SK-N-SH (cell line): ENCODE measurements around the gene OSGIN1. TPM values are rescaled to one million over a fixed set of nuclear protein-coding genes. Genes with fewer than 3 reads are reported as not detected.

Experiments
- CTCF ChIA-PET: fragments of 300-600, 350-600 bp; formaldehyde crosslinking; extraction: SDS; loops from one replicate; lab custom pipeline; 2021; lab: Yijun Ruan, JAX
- POLR2A ChIA-PET: fragments of 350-600 bp; sonication (Branson Sonifier 250); formaldehyde crosslinking; extraction: SDS; loops from one replicate; lab custom pipeline; 2020; ENCODE audit warnings: antibody characterized with exemption, inconsistent platforms; lab: Yijun Ruan, JAX
- DNase-seq: peaks from one replicate; pipeline ENCODE4 v3.0.0; 2012
- H2AFZ ChIP-seq: fragments of 200-600 bp; sonication (generic); 2 replicates; pipeline ENCODE4 v1.8.1; 2016; ENCODE audit warnings: antibody characterized with exemption, mild to moderate bottlenecking, low read depth
- H3F3A ChIP-seq: fragments of 200-600 bp; sonication (generic); replicated peaks from 2 replicates; pipeline ENCODE3; 2016; ENCODE audit warnings: antibody characterized with exemption, mild to moderate bottlenecking; ENCODE audit not compliant: insufficient read depth
- H3K27ac ChIP-seq, 2 experiments: fragments of 200-500 bp in 1 of 2; fragments of 200-600 bp in 1 of 2; sonication (Bioruptor generic) in 1 of 2; sonication (generic), shearing (Covaris generic) in 1 of 2; 2 replicates each; pipeline versions ENCODE4 v1.5.1 to v1.6.1; 2014 to 2016; ENCODE audit warnings: low read depth in 2 of 2, inconsistent platforms in 1 of 2, low read length in 1 of 2, mild to moderate bottlenecking in 1 of 2, mixed read lengths in 1 of 2
- H3K27me3 ChIP-seq: fragments of 200-600 bp; sonication (generic), shearing (Covaris generic); 2 replicates; pipeline ENCODE4 v1.6.1; 2016; ENCODE audit warnings: mixed run types; ENCODE audit not compliant: insufficient read depth
- H3K36me3 ChIP-seq, 2 experiments: fragments of 200-500 bp in 1 of 2; fragments of 200-600 bp in 1 of 2; sonication (Bioruptor generic) in 1 of 2; sonication (generic) in 1 of 2; replicated peaks in 1 of 2; 2 replicates each; pipeline versions ENCODE3 to v1.5.1; 2014 to 2016; ENCODE audit warnings: low read length in 1 of 2, mild to moderate bottlenecking in 1 of 2; ENCODE audit not compliant: insufficient read depth in 2 of 2, control insufficient read depth in 1 of 2
- H3K4me1 ChIP-seq, 2 experiments: fragments of 200-500 bp in 1 of 2; fragments of 200-600 bp in 1 of 2; sonication (Bioruptor generic) in 1 of 2; sonication (generic), shearing (Covaris generic) in 1 of 2; 2 replicates each; pipeline versions ENCODE4 v1.5.1 to v1.6.1; 2014 to 2016; ENCODE audit warnings: low read depth in 1 of 2, low read length in 1 of 2, mixed run types in 1 of 2; ENCODE audit not compliant: insufficient read depth in 2 of 2, control insufficient read depth in 1 of 2
- H3K4me2 ChIP-seq: fragments of 200-600 bp; sonication (generic), shearing (Covaris generic); 2 replicates; pipeline ENCODE4 v1.6.1; 2017; ENCODE audit warnings: mixed run types
- H3K4me3 ChIP-seq, 2 experiments: fragments of 200-500 bp in 1 of 2; fragments of 200-600 bp in 1 of 2; sonication (Bioruptor generic) in 1 of 2; sonication (generic), shearing (Covaris generic) in 1 of 2; 2 replicates each; pipeline versions ENCODE4 v1.5.1 to v1.8.1; 2014 to 2016; ENCODE audit warnings: low read depth in 2 of 2, inconsistent platforms in 1 of 2, low read length in 1 of 2, mild to moderate bottlenecking in 1 of 2, mixed read lengths in 1 of 2, moderate library complexity in 1 of 2
- H3K79me2 ChIP-seq: fragments of 200-600 bp; sonication (generic); 2 replicates; pipeline ENCODE4 v1.8.1; 2017; ENCODE audit warnings: mild to moderate bottlenecking; ENCODE audit not compliant: insufficient read depth
- H3K9ac ChIP-seq: fragments of 200-600 bp; sonication (generic); 2 replicates; pipeline ENCODE4 v1.6.1; 2017; ENCODE audit warnings: mixed run types
- H3K9me2 ChIP-seq: fragments of 200-600 bp; sonication (generic); 2 replicates; pipeline ENCODE4 v1.6.1; 2017; ENCODE audit warnings: mixed run types
- H3K9me3 ChIP-seq: fragments of 200-600 bp; sonication (generic); 2 replicates; pipeline ENCODE4 v1.6.1; 2017; ENCODE audit warnings: mixed run types, mild to moderate bottlenecking, moderate library complexity
- H4K20me1 ChIP-seq: fragments of 200-600 bp; sonication (generic); 2 replicates; pipeline ENCODE4 v1.6.1; 2017; ENCODE audit warnings: mild to moderate bottlenecking, mixed run types; ENCODE audit not compliant: insufficient read depth
- CTCF ChIP-seq: fragments of 200-600 bp; sonication (generic); IDR thresholded peaks from 2 replicates; pipeline ENCODE4 v1.6.1; 2017; ENCODE audit warnings: antibody characterized with exemption, mild to moderate bottlenecking, moderate library complexity
- EZH2phosphoT487 ChIP-seq: fragments of 200-600 bp; sonication (generic); IDR thresholded peaks from 2 replicates; pipeline ENCODE4 v1.6.1; 2017; ENCODE audit warnings: low read depth, mixed run types, mild to moderate bottlenecking, antibody characterized with exemption, moderate library complexity, borderline replicate concordance
- FOSL2 ChIP-seq: IDR thresholded peaks from 2 replicates; pipeline ENCODE4 v1.4.0; 2012; ENCODE audit warnings: low read depth, mild to moderate bottlenecking, moderate library complexity, borderline replicate concordance
- GATA2 ChIP-seq: sonication (generic); formaldehyde crosslinking; IDR thresholded peaks from 2 replicates; pipeline ENCODE4 v1.5.0; 2020; ENCODE audit warnings: mild to moderate bottlenecking, missing genetic modification reagents
- IRF3 ChIP-seq: fragments of 150-350 bp; IDR thresholded peaks from 2 replicates; pipeline ENCODE4 v1.6.1; 2016; ENCODE audit warnings: mild to moderate bottlenecking, low read depth, low read length
- MXI1 ChIP-seq: IDR thresholded peaks from 2 replicates; pipeline ENCODE4 v1.6.1; 2012; ENCODE audit warnings: mild to moderate bottlenecking, low read depth, low read length, improper control_type of control experiment
- RAD21 ChIP-seq: IDR thresholded peaks from 2 replicates; pipeline ENCODE4 v1.6.1; 2012; ENCODE audit warnings: mild to moderate bottlenecking, low read length
- REST ChIP-seq: IDR thresholded peaks from 2 replicates; pipeline ENCODE4 v1.6.1; 2012; ENCODE audit warnings: mild to moderate bottlenecking, low read depth, low read length, moderate library complexity
- RFX5 ChIP-seq: IDR thresholded peaks from 2 replicates; pipeline ENCODE4 v1.6.1; 2012; ENCODE audit warnings: mild to moderate bottlenecking, improper control_type of control experiment, low read length
- SMC3 ChIP-seq: IDR thresholded peaks from 2 replicates; pipeline ENCODE4 v1.6.1; 2012; ENCODE audit warnings: low read depth, low read length, improper control_type of control experiment
- TCF12 ChIP-seq: IDR thresholded peaks from 2 replicates; pipeline ENCODE4 v1.4.0; 2012
- WGBS: methylation state at CpG from one replicate; pipeline ENCODE4 v1.1.6; 2017; ENCODE audit warnings: low lambda C conversion rate; 5-methylcytosine and 5-hydroxymethylcytosine counted together
- polyA plus RNA-seq, 3 experiments: library from polyadenylated mRNA; depleted of rRNA; stranded (reverse); fragments of >200 nt; gene quantifications; 2 replicates each; pipeline ENCODE4 v1.2.3, GENCODE V29; 2012

The OSGIN1 gene
- polyA plus RNA-seq, 1 of the 3 experiments (the other 2 are of a cell fraction): 4.8 TPM

GRCh38 chr16:83967838-83968305 is 14.8 kb downstream of the OSGIN1 start, which contains the start of gene NECAB2:
TSS of gene NECAB2 (plus strand) at chr16:83968244. CDS start at chr16:83968649, 405 bp downstream.
- Histone ChIP-seq H3K27ac (no peak within 1 kb of the TSS), H3K36me3 (no peaks in the 10 kb centered on the region), H3K27me3 (no peaks in the 10 kb centered on the region), H3K4me3 (peak within 1 kb of the TSS in 1 of 2 experiments; percentile 32; a peak in 2 of 4 replicates), H3K79me2 (no peaks in the 10 kb centered on the region), H3K9me3 (no peaks in the 10 kb centered on the region), H3K4me2 (peak within 1 kb of the TSS; percentile 15; the same call in 1 of the 2 replicates), H2AFZ (no peak within 1 kb of the TSS), H3K9ac (no peak within 1 kb of the TSS), H3F3A (no peaks in the 10 kb centered on the region), H3K9me2 (no peaks in the 10 kb centered on the region), H4K20me1 (no peaks in the 10 kb centered on the region), H3K4me1 (no peaks in the 10 kb centered on the region)
- TF ChIP-seq SMC3 (peak; percentile 51), CTCF (peak; percentile 73), GATA2 (CRISPR knock-in tag) (no peak), RAD21 (peak; percentile 66), FOSL2 (no peak)
- ChIA-PET CTCF (interaction anchor here (5.3 kb wide), 1 partner anchor 11 kb away, joined by 28 read pairs; no protein-coding TSS in a partner anchor), POLR2A (no interaction called here)
- WGBS: 21% methylated on average over 17 of the region's 35 CpGs
- peak; percentile 94 for DNase-seq

- Histone ChIP-seq H2AFZ (no peak overlapping the region), H4K20me1 (no peaks in the 10 kb centered on the region), H3K79me2 (no peaks in the 10 kb centered on the region), H3K36me3 (no peaks in the 10 kb centered on the region), H3K9me3 (no peaks in the 10 kb centered on the region), H3K4me1 (no peaks in the 10 kb centered on the region), H3K9ac (no peak overlapping the region), H3K4me2 (peak overlapping the region; percentile 15; the same call in 1 of the 2 replicates), H3K27me3 (no peaks in the 10 kb centered on the region), H3K27ac (no peak overlapping the region), H3K9me2 (no peaks in the 10 kb centered on the region), H3F3A (no peaks in the 10 kb centered on the region), H3K4me3 (peak overlapping the region in 1 of 2 experiments; percentile 32; a peak in 2 of 4 replicates)
- 13% methylated on average over 8 of the region's 87 CpGs for WGBS
- TF ChIP-seq RFX5 (no peak), REST (no peak), TCF12 (no peak), IRF3 (no peak), EZH2phosphoT487 (no peak), MXI1 (no peak)
- POLR2A ChIA-PET: no interaction called here
- DNase-seq: peak; percentile 86
- CTCF ChIA-PET: interaction anchor here (5.3 kb wide), 1 partner anchor 12 kb away, joined by 28 read pairs; no protein-coding TSS in a partner anchor
These were observed 15.3 kb downstream of the OSGIN1 start for GRCh38 chr16:83968306-83968851.
